Epithelial cell of proximal tubule (primary cell): Measurements from ENCODE around the gene LIN9. TPM values are rescaled to one million over a fixed set of nuclear protein-coding genes. Genes with fewer than 3 reads are reported as not detected.

ENCODE experiments used
- DNase-seq: peaks from one replicate; pipeline ENCODE4 v3.0.0-alpha.2; 2011; ENCODE audit warnings: low read depth
- H3K4me3 ChIP-seq: 2 replicates; pipeline ENCODE4 v1.5.1; 2011; ENCODE audit warnings: low read depth, mild to moderate bottlenecking, low read length
- total RNA-seq: library from RNA; depleted of rRNA; stranded (reverse); fragments of >200 nt; gene quantifications from 2 replicates; pipeline ENCODE4 v1.2.3, GENCODE V29; 2015
- TF ChIP-seq, protein P1 (sequence below): conservative IDR thresholded peaks from 2 replicates; pipeline ENCODE4 v1.5.1; 2012; ENCODE audit warnings: low read depth, mild to moderate bottlenecking, low read length

The LIN9 gene
- total RNA-seq, 1 donor from 2014 or later = 5.5 TPM

DNA sequence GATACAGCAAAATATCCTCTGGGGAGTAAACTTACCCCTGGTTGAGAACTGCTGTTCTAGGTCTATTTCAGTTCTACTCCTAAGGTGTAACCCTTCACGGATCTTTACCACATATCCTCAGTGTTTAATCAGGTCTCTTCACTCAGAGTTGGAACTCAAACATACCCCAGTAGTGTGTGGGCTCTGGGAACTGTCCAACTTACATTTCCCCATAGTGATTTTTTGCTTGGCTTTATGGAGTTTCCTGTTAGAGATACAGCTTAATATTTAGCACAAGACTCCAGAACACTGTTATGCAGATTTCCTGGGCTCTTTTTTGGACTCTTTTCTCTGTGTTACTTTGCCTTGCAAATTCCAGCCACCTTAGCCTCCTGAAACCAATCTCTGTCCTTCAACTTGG lies 26.7 kb upstream of the LIN9 start:
- DNase-seq = no peak
- TF ChIP-seq, protein P1, sequence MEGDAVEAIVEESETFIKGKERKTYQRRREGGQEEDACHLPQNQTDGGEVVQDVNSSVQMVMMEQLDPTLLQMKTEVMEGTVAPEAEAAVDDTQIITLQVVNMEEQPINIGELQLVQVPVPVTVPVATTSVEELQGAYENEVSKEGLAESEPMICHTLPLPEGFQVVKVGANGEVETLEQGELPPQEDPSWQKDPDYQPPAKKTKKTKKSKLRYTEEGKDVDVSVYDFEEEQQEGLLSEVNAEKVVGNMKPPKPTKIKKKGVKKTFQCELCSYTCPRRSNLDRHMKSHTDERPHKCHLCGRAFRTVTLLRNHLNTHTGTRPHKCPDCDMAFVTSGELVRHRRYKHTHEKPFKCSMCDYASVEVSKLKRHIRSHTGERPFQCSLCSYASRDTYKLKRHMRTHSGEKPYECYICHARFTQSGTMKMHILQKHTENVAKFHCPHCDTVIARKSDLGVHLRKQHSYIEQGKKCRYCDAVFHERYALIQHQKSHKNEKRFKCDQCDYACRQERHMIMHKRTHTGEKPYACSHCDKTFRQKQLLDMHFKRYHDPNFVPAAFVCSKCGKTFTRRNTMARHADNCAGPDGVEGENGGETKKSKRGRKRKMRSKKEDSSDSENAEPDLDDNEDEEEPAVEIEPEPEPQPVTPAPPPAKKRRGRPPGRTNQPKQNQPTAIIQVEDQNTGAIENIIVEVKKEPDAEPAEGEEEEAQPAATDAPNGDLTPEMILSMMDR = no peak
- H3K4me3 ChIP-seq = no peak overlapping the region

DNA sequence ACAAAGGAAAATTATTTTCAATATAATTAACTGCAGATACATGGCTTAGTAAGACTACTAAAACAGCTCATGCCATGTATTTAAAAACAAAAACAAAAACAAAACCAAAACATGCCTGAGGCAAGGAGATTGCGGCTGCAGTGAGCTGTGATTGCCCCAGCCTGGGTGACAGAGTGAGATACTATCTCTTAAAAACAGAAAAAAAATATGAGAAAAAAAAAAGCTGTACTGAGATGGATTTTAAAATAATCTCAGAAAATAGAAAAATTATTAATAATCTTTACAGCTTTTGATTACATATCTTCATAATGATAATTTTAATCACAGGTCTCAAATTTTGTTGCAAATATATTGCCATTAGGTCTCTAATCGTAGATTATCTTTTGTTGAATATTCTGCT lies 24.0 kb upstream of the LIN9 start:
- TF ChIP-seq, protein P1 = no peak
- H3K4me3 ChIP-seq = no peak overlapping the region
- no peak for DNase-seq

DNA sequence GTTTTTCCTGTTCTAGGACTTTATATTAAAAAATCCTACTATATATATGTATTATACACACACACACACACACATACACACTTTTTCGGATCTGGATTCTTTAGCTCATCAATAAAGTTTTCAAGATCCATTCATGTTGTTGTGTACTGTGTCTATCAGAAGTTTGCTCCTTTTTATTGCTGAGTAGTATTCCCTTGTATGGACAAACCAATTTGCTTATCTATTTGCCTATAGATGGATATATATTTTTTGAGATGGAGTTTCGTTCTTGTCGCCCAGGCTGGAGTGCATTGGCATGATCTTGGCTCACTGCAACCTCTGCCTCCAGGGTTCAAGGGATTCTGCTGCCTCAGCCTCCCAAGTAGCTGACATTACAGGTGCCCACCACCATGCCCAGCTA lies 20.3 kb upstream of the LIN9 start:
- DNase-seq = no peak
- no peak overlapping the region for H3K4me3 ChIP-seq
- TF ChIP-seq, protein P1 = no peak

DNA sequence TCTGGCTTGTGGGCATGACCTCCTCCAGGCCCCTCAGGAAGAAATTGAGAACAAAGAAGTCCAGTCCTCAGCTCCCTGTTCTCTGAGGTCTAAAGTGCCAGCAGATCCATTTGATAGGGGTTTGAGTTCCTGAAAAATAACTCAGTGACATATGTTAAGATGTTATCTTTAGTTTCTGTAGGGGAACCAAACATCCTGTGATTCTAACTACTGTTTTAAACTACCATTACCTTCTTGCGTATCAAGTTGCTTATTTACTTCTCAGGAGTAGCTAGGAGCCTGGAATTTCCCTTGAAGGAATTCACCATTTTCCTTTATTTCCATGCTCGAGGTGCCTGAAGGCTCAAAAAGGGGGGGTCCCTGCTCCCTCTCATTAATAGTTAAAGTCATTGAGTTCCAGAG lies 18.8 kb upstream of the LIN9 start:
- DNase-seq = no peak
- TF ChIP-seq, protein P1 = no peak
- H3K4me3 ChIP-seq = no peak overlapping the region

DNA sequence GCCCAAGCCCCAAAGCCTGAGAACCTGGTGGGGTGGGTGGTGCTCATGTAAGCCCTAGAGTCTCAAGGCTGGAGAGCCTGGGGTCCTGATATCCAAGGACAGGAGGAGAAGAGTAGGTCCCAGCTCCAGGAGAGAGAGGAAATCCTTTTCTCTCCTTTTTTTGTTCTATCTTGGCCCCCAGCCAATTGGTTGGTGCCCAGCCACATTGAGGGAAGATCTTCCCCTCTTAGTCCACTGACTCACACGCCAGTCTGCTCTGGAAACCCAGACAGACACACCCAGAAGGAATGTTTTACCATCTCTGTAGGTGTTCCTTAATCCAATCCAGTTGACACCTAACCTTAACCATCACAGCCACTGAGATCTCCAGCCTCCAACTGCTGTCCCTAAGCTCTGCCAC lies 16.2 kb upstream of the LIN9 start:
- H3K4me3 ChIP-seq = no peak overlapping the region
- DNase-seq = no peak
- TF ChIP-seq, protein P1 = no peak

DNA sequence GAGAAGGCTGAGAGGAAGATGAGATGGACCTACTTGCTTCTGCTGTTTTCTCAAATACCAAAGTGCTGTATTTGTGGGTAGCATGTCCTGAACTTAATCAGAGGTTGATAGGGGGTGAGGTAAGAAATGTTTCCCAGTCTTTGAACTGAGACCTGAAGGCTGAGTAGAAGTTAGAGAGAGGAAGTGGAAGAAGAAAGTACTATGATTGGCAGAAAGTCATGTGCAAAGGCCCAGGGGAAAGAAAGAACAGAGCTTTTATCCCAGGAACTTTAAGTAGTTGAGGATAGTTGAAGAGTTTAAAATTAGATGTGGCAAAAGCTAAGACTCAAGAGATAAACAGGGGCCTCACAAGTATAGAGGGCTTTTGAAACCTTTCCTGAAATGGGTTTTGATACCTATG lies 15.5 kb upstream of the LIN9 start:
- TF ChIP-seq, protein P1 = no peak
- H3K4me3 ChIP-seq = no peak overlapping the region
- DNase-seq = no peak

DNA sequence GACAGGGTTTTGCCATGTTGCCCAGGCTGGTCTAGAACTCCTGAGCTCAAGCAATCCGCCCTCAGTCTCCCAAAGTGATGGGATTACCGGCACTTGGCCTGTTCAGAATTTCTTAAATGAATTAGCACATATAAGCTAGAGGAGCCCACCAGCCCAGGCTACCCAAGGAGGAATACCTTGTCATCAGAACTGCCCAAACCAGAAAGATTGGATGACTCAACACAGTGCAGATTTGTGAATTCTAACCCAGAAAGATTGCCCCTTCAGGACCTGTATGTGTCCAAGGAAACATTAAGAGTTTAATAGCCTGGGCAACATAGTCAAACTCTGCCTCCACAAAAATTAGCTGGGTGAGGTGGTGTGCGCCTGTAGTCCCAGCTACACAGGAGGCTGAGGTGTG lies 14.0 kb upstream of the LIN9 start:
- TF ChIP-seq, protein P1 = no peak
- DNase-seq = no peak
- no peak overlapping the region for H3K4me3 ChIP-seq
